Mesodermal cell (in vitro differentiated cells): ENCODE results near the gene DPY19L1.

ENCODE experiments used
- H3K27ac ChIP-seq: 2 replicates; pipeline ENCODE4 v1.7.0; 2013; ENCODE audit warnings: mild to moderate bottlenecking, low read depth, low read length, moderate library complexity; ENCODE audit not compliant: severe bottlenecking
- H3K36me3 ChIP-seq: 2 replicates; pipeline ENCODE4 v1.7.1; 2013; ENCODE audit warnings: mild to moderate bottlenecking, low read length, moderate library complexity; ENCODE audit not compliant: control insufficient read depth, insufficient read depth
- H3K4me1 ChIP-seq: one replicate; pipeline ENCODE4 v1.7.1; 2013; ENCODE audit warnings: mild to moderate bottlenecking, low read length; ENCODE audit not compliant: insufficient read depth, control insufficient read depth, poor library complexity, severe bottlenecking
- H3K4me3 ChIP-seq: 2 replicates; pipeline ENCODE4 v1.7.0; 2013; ENCODE audit warnings: low read length, control low read depth, mild to moderate bottlenecking; ENCODE audit not compliant: insufficient read depth, poor library complexity, severe bottlenecking; ENCODE audit errors: extremely low read depth
- H3K9me3 ChIP-seq: 2 replicates; pipeline ENCODE4 v1.7.1; 2013; ENCODE audit warnings: mild to moderate bottlenecking, low read length, moderate library complexity; ENCODE audit not compliant: control insufficient read depth
- WGBS, 2 experiments: methylation state at CpG; one replicate each; pipeline ENCODE4 v1.1.5; 2013; ENCODE audit warnings: missing lambda C conversion rate in 2 of 2; ENCODE audit not compliant: insufficient coverage in 2 of 2; 5-methylcytosine and 5-hydroxymethylcytosine counted together

DPY19L1 gene

GRCh38 chr7:35032166-35032565 is 5.1 kb downstream of the DPY19L1 start:
- Histone ChIP-seq H3K4me3 (no peak overlapping the region), H3K36me3 (no peaks in the 10 kb centered on the region), H3K27ac (no peak overlapping the region), H3K9me3 (no peaks in the 10 kb centered on the region), H3K4me1 (peaks cover 6% of the 10 kb centered on the region)
- WGBS, 2 experiments = no CpG with 5 or more reads among the region's 1 CpG

GRCh38 chr7:35030848-35031247 is 6.4 kb downstream of the DPY19L1 start:
- peaks cover 6% of the 10 kb centered on the region for H3K4me1 ChIP-seq
- no peak overlapping the region for H3K4me3 ChIP-seq
- no CpG with 5 or more reads among the region's 2 CpGs for WGBS, 2 experiments
- no peaks in the 10 kb centered on the region for H3K36me3 ChIP-seq
- H3K27ac ChIP-seq = no peak overlapping the region
- H3K9me3 ChIP-seq = no peaks in the 10 kb centered on the region

GRCh38 chr7:35029311-35029710 is 8.0 kb downstream of the DPY19L1 start:
- no peaks in the 10 kb centered on the region for H3K9me3 ChIP-seq
- no peak overlapping the region for H3K4me3 ChIP-seq
- H3K4me1 ChIP-seq = no peaks in the 10 kb centered on the region
- no peak overlapping the region for H3K27ac ChIP-seq
- H3K36me3 ChIP-seq = no peaks in the 10 kb centered on the region
- WGBS, 2 experiments = no CpG with 5 or more reads among the region's 1 CpG

GRCh38 chr7:35026150-35026549 is 11.1 kb downstream of the DPY19L1 start:
- Histone ChIP-seq H3K4me1 (peaks cover 11% of the 10 kb centered on the region), H3K27ac (no peak overlapping the region), H3K9me3 (no peaks in the 10 kb centered on the region), H3K4me3 (no peak overlapping the region), H3K36me3 (no peaks in the 10 kb centered on the region)

- WGBS, 2 experiments = 63% methylated on average over 1 of the region's 1 CpG; no CpG with 5 or more reads in 1 of the 2 experiments
- Histone ChIP-seq H3K9me3 (no peaks in the 10 kb centered on the region), H3K4me3 (no peak overlapping the region), H3K36me3 (no peaks in the 10 kb centered on the region), H3K27ac (no peak overlapping the region), H3K4me1 (peaks cover 12% of the 10 kb centered on the region)
Measured at GRCh38 chr7:35025369-35025870, 11.9 kb downstream of the DPY19L1 start.

- H3K36me3 ChIP-seq = no peaks in the 10 kb centered on the region
- 96 to 100% methylated on average over 2 to 3 of the region's 3 CpGs for WGBS, 2 experiments
- H3K9me3 ChIP-seq = no peaks in the 10 kb centered on the region
- H3K4me3 ChIP-seq = no peak overlapping the region
- H3K27ac ChIP-seq = no peak overlapping the region
- H3K4me1 ChIP-seq = peaks cover 15% of the 10 kb centered on the region
Measured at GRCh38 chr7:35024298-35024697, 13.0 kb downstream of the DPY19L1 start.

GRCh38 chr7:35022725-35023124 is 14.6 kb downstream of the DPY19L1 start:
- 96 to 97% methylated on average over 10 of the region's 12 CpGs for WGBS, 2 experiments

GRCh38 chr7:35021445-35021844 is 15.8 kb downstream of the DPY19L1 start:
- Histone ChIP-seq H3K36me3 (peaks cover 6% of the 10 kb centered on the region), H3K9me3 (no peaks in the 10 kb centered on the region), H3K4me3 (no peak overlapping the region), H3K27ac (no peak overlapping the region), H3K4me1 (peaks cover 15% of the 10 kb centered on the region)

More at GRCh38 chr7:35022725-35023124, 14.6 kb downstream of the DPY19L1 start:
- Histone ChIP-seq H3K36me3 (no peaks in the 10 kb centered on the region), H3K9me3 (no peaks in the 10 kb centered on the region), H3K4me3 (no peak overlapping the region), H3K4me1 (peaks cover 15% of the 10 kb centered on the region), H3K27ac (no peak overlapping the region)

- H3K27ac ChIP-seq = no peak overlapping the region
- H3K4me1 ChIP-seq = peaks cover 19% of the 10 kb centered on the region
- H3K4me3 ChIP-seq = no peak overlapping the region
- H3K36me3 ChIP-seq = peaks cover 21% of the 10 kb centered on the region
- WGBS, 2 experiments = 70% methylated on average over 2 of the region's 3 CpGs; no CpG with 5 or more reads in 1 of the 2 experiments
- no peaks in the 10 kb centered on the region for H3K9me3 ChIP-seq
Measured at GRCh38 chr7:35019801-35020200, 17.5 kb downstream of the DPY19L1 start.

- Histone ChIP-seq H3K9me3 (no peaks in the 10 kb centered on the region), H3K4me3 (no peak overlapping the region), H3K27ac (no peak overlapping the region), H3K4me1 (peaks cover 19% of the 10 kb centered on the region), H3K36me3 (peaks cover 25% of the 10 kb centered on the region)
- 40 to 86% methylated on average over 1 of the region's 2 CpGs for WGBS, 2 experiments
Measured at GRCh38 chr7:35019179-35019729, 18.0 kb downstream of the DPY19L1 start.

GRCh38 chr7:35015346-35015859 is 21.9 kb downstream of the DPY19L1 start:
- Histone ChIP-seq H3K36me3 (peaks cover 51% of the 10 kb centered on the region), H3K4me1 (peaks cover 7% of the 10 kb centered on the region), H3K4me3 (no peak overlapping the region), H3K9me3 (no peaks in the 10 kb centered on the region), H3K27ac (no peak overlapping the region)
- 100% methylated on average over 1 of the region's 1 CpG for WGBS, 2 experiments
